ENCODE data around the gene SNU13.

DNA sequence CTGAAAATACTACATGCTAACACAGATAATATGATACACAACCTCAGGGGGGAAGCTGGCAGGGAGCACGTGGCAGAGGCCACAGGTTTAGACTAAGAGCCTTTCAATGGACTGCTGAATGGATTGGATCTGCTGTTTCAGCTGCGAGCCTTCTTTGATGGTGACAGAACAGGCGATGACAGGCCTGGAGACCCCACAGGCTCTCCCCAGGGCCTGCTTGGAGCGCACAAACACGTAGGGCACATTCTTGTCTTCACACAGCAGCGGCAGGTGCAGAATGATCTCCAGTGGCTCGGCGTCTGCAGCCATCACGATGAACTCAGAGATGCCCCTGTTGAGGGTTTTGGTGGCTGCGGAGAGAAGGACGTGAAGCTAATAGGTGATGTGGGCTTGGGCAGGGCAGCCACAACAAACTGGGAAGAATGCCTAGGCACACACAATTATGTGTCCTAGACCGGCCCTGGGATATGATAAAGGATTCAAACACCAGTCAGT, 13.8 kb downstream of the SNU13 start:
- TF ChIP-seq, protein P1, sequence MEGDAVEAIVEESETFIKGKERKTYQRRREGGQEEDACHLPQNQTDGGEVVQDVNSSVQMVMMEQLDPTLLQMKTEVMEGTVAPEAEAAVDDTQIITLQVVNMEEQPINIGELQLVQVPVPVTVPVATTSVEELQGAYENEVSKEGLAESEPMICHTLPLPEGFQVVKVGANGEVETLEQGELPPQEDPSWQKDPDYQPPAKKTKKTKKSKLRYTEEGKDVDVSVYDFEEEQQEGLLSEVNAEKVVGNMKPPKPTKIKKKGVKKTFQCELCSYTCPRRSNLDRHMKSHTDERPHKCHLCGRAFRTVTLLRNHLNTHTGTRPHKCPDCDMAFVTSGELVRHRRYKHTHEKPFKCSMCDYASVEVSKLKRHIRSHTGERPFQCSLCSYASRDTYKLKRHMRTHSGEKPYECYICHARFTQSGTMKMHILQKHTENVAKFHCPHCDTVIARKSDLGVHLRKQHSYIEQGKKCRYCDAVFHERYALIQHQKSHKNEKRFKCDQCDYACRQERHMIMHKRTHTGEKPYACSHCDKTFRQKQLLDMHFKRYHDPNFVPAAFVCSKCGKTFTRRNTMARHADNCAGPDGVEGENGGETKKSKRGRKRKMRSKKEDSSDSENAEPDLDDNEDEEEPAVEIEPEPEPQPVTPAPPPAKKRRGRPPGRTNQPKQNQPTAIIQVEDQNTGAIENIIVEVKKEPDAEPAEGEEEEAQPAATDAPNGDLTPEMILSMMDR (IDR thresholded peaks at IDR 0.05), result no peak
- no peak for TF ChIP-seq POLR2A (IDR thresholded peaks at IDR 0.05)
